Measurements from ENCODE around the gene LIPI. TPM values are rescaled to one million over a fixed set of nuclear protein-coding genes. Genes with fewer than 3 reads are reported as not detected.

The LIPI gene
- total and polyA plus RNA-seq, 2 experiments from 2014 or later = not detected

- TF ChIP-seq ZNF462 (CRISPR knock-in tag; IDR thresholded peaks at IDR 0.05) = no peak
- no peak for TF ChIP-seq REST (IDR thresholded peaks at IDR 0.05; ENCODE audit: unreplicated experiment)
These were observed 137.1 kb downstream of the LIPI start (continued) for GRCh38 chr21:14073615-14074014.

- H4K20me1 ChIP-seq (replicated peaks; ENCODE audit: insufficient read depth) = no peaks in the 10 kb centered on the region
- no peaks in the 10 kb centered on the region for H3K4me1 ChIP-seq (ENCODE audit: insufficient read depth)
- no peaks in the 10 kb centered on the region for H3K27me3 ChIP-seq (ENCODE audit: insufficient read depth)
- Mint-ChIP-seq H3K9me3 (no peaks in the 10 kb centered on the region; the same call in 2 of the 3 replicates), H3K27me3 (ENCODE audit: insufficient read depth, low read depth, poor library complexity) (peaks cover 4% of the 10 kb centered on the region), H3K4me1 (peaks cover 13% of the 10 kb centered on the region), H3K36me3 (ENCODE audit: low read depth) (no peaks in the 10 kb centered on the region), H3K27ac (no peak overlapping the region), H3K4me3 (no peak overlapping the region)
- no peaks in the 10 kb centered on the region for H3K36me3 ChIP-seq (ENCODE audit: insufficient read depth)
- H3K27ac ChIP-seq (ENCODE audit: low read depth) = no peak overlapping the region
- H3K79me2 ChIP-seq (replicated peaks; ENCODE audit: insufficient read depth) = no peaks in the 10 kb centered on the region
- H3K4me3 ChIP-seq = no peak overlapping the region
- DNase-seq (ENCODE audit: low spot score) (peak; percentile 49), ATAC-seq (peak; percentile 57)
- no peak overlapping the region for H2AFZ ChIP-seq
- H3F3A ChIP-seq (replicated peaks; ENCODE audit: low read depth) = no peaks in the 10 kb centered on the region
- H3K4me2 ChIP-seq = no peak overlapping the region
- H3K9me2 ChIP-seq (ENCODE audit: insufficient read depth) = no peaks in the 10 kb centered on the region
- no peak for TF ChIP-seq ZNF331 (CRISPR knock-in tag; IDR thresholded peaks at IDR 0.05; ENCODE audit: low read depth)
- no peak for TF ChIP-seq STAT1 (IDR thresholded peaks at IDR 0.05; ENCODE audit: unreplicated experiment)
- TF ChIP-seq NANOG (IDR thresholded peaks at IDR 0.05; ENCODE audit: borderline replicate concordance) = no peak
- peak; percentile 29 to 41; a peak in 3 of 4 replicates for TF ChIP-seq CTCF (conservative IDR thresholded peaks at IDR 0.05; ENCODE audit: low read depth in 2 of 2)
- no peak for TF ChIP-seq POLR2AphosphoS5 (IDR thresholded peaks at IDR 0.05; ENCODE audit: low read depth)
- no peak for TF ChIP-seq ZNF114 (CRISPR knock-in tag; IDR thresholded peaks at IDR 0.05)
- no peak for TF ChIP-seq EZH2phosphoT487 (IDR thresholded peaks at IDR 0.05; ENCODE audit: unreplicated experiment)
These were observed 137.8 kb downstream of the LIPI start for GRCh38 chr21:14072761-14073535.

All from GM23338 (cell line).